H4 (cell line): ENCODE measurements around the gene ZNF133. TPM values are rescaled to one million over a fixed set of nuclear protein-coding genes. Genes with fewer than 3 reads are reported as not detected.

ENCODE experiments used
- DNase-seq: peaks from one replicate; pipeline ENCODE4 v3.0.0-alpha.2; 2015; ENCODE audit warnings: low spot score
- total RNA-seq: library from RNA; depleted of rRNA; stranded (reverse); fragments of >200 nt; shearing (Covaris generic); gene quantifications from 2 replicates; pipeline ENCODE4 v1.2.3, GENCODE V29; 2014; rRNA removed

Gene ZNF133
- total RNA-seq, 1 experiment from 2014 or later: 9.5 TPM

- DNase-seq: no peak
Measured at GRCh38 chr20:18361678-18362077, 73.4 kb downstream of the ZNF133 start.

GRCh38 chr20:18362916-18363315 is 74.6 kb downstream of the ZNF133 start:
- no peak for DNase-seq

GRCh38 chr20:18363708-18364107 is 75.4 kb downstream of the ZNF133 start:
- no peak for DNase-seq

- DNase-seq: no peak
Measured at GRCh38 chr20:18364768-18365167, 76.4 kb downstream of the ZNF133 start.

Other genes with a start within 250 kb of the ZNF133 start
- gene OVOL2, start 230.6 kb upstream of the ZNF133 start, total RNA-seq: 0.47 and 1.5 TPM in 2 replicates
- gene KAT14, start 150.7 kb upstream of the ZNF133 start, total RNA-seq: 11.9 and 15.2 TPM in 2 replicates
- gene PET117, start 150.7 kb upstream of the ZNF133 start, total RNA-seq: 17.0 and 20.3 TPM in 2 replicates
- 0.66 and 0.80 TPM in 2 replicates for gene DZANK1, start 178.5 kb downstream of the ZNF133 start, total RNA-seq
- gene POLR3F, start 178.9 kb downstream of the ZNF133 start, total RNA-seq: 14.4 and 17.5 TPM in 2 replicates
- gene RBBP9, start 208.7 kb downstream of the ZNF133 start, total RNA-seq: 10.7 and 19.0 TPM in 2 replicates
- 45.8 and 50.2 TPM in 2 replicates for gene SEC23B, start 219.4 kb downstream of the ZNF133 start, total RNA-seq